Cortex of kidney (tissue), 1 donor: Measurements from ENCODE around the gene TEX53.

Experiments
- DNase-seq: peaks from one replicate; lab custom pipeline; 2025; lab: John Stamatoyannopoulos, UW

Gene TEX53

DNA sequence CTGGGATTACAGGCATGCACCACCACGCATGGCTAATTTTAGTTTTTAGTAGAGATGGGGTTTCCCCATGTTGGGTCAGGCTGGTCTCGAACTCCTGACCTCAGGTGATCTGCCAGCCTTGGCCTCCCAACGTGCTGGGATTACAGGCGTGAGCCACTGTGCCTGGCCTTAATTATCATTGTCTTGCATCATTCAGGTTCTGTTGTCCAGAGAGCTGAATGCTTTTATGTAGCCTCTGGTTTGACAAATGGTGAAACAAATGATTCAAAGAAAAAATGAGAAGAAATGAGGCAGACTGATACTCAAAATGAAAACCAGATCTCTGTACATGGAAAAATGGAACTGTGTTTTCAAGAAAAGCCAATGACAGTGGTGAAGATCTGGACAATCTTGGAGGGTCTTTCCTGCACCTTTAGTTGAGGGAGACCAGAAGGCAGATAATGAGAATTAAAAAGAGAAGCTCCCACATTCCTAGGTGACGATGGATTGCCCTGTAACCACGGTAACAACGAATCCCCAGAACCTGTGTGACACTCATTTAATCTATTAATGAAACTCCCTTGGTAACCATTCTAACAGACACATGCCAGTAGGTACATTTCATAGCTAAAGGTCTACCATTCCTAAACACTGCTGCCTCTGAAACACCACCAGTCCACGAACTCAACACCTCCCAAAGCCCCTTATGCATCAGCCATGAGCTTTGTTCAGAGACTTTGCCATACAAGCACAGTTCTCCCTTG lies 22.8 kb upstream of the TEX53 start:
- no peak for DNase-seq

DNA sequence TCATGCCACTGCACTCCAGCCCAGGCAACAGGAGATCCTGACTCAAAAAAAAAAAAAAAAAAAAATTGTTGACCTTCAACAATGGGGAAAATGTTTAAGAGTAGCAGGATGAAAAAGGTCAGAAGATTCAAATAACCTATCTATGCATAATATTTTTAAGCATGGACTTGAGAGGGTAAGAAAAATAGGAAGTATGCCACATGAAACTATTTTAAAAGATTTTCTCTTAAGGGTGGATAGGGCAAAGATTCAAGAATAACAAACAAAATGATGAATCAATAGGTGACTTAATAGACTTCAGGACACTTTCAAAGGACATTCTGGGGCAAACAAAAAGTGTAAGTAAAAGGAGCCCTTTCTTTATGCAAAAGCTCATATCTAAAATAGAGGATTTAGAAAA lies 21.2 kb upstream of the TEX53 start:
- DNase-seq = no peak

DNA sequence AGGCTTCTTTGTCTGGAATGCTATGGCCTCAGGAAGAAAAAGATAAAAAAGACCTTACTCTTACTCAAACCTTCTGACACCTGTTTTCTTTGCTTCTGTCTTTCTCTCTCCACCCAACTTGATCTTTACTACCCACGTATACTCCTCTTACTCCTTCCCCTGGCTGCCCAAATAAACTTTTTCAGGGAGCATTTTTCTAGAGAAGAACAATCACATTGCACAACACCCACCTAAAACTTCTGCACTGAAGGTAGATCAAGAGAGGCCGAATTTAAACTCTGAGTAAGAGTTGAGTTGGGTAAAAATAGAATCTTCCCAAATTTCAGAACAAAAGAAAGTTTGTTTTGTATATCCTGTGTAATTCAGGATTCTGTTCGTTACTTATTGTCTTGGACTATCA lies 20.5 kb upstream of the TEX53 start:
- DNase-seq = no peak

DNA sequence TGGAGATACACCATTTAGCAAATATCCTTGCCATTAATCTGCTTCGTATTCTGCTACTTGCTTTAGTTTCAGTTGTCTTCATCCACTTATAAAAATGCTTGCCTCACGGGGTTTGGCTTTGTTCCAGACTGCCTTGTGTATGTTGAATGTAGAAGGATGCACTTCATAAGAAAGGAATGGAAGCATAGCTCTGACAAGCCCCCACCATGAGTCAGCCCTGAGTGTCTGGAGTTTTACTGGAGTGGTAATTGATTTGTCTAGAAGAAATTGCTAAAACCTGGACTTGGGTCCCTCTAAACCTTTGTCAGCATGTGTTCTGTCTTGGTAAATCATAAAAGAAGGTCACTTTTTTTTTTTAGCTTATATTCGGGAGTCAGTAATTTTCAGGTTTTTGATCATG lies 19.8 kb upstream of the TEX53 start:
- DNase-seq = no peak

DNA sequence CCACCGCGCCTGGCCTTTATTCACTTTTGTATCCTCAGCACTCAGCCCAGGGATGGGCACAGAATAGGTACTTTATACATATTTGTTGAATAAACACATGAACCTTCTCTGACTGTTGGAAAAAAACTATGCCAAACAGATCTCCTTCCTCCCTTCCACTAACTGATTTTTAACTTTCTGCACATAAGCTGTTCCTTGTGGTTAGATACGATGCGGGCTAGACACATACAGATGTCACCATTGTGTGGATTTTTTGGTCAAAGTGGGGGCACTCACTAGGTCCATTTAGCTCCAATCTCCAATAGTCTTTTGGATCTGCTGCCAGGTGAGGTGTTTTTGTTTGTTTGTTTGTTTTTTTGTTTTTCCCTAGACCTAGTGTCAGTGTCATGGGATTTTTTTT lies 19.3 kb upstream of the TEX53 start:
- DNase-seq = no peak

DNA sequence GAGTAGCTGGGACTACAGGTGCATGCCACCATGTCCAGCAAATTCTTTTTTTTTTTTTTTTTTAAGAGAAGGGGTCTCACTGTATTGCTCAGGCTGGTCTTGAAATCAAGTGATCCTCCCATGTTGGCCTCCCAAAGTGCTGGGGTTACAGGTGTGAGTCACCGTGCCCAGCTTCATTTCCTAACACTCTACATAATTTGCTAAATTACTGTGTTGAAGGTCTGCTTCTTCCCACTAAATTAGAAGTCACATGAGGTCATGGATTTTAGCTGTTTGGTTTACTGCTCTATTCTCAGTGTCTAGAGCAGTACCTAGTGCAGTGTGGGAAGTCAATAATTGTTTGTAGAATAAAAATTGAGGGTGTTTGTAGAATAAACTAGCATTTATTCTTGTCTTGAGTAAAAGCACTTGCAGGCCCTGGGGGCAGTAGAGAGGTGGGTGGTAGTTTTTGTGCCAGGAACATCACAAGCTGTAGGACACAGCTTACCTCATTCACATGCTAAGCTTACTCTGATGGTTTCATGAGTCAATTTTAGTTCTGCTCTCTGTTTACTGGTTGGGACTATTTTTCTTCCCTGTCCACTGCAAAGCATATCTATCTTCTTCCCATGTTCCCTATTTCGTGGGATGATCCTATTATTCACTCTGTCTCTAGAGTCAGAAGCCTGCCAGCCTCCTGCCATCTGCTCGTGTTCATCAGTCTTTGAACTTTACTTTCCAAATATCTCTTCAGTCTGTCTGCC lies 17.4 kb upstream of the TEX53 start:
- DNase-seq = no peak

DNA sequence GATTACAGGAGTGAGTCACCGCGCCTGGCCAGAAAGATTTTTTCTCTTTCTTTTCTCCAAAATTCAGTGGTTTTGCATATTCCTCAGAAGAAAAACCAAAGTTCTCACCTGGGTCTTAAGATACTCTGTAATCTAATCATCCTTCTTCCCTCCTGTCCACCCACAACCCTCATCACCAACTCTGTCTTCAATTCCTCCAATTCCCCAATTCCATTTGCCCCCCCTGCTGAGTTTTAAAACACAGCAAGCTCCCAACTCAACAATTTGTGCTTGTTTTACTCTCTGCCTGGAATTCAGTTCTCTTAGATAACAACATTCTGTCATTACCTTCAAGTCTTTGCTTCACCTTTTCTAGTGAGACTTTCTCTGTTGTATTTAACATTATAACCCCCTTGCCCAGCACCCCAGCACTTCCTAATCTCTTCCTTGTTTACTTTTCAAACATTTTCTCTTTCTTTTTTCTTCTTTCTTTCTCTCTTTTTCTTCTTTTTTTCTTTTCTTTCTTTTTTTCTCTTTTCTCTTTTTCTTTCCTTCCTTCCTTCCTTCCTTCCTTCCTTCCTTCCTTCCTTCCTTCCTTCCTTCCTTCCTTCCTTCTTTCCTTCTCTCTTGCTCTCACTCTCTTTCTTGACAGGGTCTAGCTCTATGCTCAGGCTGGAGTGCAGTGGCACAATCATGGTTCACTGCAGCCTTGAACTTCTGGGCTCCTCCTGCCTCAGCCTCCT lies 16.6 kb upstream of the TEX53 start:
- no peak for DNase-seq

DNA sequence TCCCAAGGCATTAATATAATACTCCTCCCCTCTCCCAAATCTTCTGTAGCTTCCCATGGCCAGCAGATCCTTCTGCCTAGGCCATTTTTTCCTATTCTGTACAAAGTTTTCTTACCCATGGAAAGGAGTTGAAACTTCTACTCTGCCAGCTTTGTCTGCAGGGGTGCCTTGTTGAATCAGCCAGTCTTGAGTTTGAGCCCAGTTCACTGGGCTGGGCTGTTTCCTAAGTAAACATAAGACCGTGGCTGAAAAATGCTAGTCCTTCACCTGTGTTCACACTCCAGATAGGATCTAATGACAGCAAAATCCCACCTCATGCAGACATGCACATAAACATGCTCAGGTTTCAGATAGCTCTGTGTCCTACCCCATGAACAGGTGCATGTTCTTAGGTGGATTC lies 14.0 kb upstream of the TEX53 start:
- no peak for DNase-seq

DNA sequence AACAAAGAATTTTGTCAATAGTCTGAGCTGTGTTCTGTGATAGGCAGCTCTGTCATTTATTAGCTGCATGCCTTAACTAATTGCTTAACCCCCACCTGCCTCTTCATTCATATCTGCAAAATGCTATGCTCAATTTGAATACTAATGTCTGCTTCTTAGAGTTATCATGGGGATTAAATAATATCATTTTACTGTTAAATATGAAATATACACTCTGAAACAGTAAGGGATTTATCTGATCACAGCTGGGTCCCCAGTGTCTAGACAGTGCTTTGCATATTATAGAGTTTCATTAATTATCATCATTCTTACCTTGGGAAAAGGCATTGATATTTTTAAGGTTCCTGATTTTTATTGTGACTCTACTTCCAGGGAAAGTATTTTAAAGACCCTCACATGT lies 12.4 kb upstream of the TEX53 start:
- no peak for DNase-seq

DNA sequence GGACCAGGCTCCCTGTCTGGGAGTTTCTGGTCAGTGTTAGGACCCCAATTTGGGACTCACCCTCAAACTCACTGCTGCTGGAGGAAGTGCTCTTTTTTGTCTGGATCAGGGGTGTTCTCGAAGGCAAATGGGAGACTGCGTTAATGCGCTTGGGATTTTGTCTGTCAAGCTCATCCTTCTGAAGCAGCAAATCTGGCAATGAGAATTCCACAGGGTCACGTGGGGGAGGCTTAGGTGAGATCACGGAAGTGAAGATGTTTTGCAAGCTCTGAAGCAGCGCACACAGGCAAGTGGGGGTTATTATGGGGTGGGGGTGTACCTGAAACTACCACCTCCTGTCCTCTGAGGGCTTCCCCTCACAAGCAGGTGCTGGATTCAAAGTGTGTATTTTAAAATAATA lies 10.5 kb upstream of the TEX53 start:
- no peak for DNase-seq

DNA sequence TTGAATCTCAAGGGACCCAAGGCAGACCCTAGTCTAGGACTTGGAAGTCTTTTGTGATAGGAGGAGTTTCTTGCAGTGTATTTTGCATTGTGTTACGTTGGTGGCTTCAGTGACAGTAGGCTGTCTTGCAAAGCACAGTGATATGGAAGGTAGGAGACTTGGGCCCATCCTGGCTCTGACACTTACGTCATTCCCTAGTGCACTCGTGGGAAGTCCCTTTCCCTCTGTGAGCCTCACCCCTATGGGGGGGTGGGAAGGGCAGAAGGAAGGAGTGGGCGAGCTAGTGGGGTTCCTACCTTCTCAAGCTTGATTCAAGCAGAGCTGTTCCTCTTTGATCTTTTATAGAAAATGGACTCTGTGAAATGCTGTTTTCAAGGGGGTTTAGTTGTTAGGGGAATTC lies 9.2 kb upstream of the TEX53 start:
- DNase-seq = no peak

DNA sequence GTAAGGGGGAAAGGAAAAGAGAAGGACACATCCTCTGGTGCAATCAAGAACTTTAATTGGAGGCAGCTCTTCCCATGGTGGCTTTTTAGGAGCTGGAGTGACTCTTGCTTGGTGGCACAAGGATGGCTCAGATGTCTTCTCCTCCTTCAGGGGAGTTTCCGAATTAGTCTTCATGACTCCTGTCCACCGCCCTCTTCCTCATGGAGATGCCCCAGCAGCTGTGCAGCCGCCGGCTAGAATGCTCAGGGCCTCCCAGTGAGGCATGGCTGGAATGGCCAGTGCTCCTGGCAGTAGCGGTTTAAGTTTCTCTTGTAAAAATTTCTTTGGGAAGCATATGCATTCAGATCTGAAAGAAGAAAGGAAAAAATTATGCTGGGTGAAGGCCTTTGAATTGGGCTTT lies 8.8 kb upstream of the TEX53 start:
- no peak for DNase-seq

DNA sequence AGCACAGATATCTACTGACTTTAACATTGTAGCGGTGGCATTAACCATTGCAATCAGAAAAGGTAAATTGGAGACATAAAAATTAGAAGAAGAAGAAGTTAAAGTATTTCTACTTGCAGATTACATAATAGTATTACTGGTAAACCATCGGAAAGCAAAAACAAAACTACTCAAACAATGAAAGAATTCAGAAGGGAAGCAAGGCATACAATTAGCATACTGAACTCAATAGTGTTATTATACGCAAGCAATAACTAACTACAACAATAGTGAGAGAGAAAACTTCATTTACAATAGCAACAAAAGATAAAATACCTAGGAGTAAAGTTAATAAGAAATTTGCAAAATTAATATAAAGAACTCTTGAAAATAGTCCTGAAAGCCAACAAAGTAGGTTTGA lies 6.6 kb upstream of the TEX53 start:
- DNase-seq = no peak

DNA sequence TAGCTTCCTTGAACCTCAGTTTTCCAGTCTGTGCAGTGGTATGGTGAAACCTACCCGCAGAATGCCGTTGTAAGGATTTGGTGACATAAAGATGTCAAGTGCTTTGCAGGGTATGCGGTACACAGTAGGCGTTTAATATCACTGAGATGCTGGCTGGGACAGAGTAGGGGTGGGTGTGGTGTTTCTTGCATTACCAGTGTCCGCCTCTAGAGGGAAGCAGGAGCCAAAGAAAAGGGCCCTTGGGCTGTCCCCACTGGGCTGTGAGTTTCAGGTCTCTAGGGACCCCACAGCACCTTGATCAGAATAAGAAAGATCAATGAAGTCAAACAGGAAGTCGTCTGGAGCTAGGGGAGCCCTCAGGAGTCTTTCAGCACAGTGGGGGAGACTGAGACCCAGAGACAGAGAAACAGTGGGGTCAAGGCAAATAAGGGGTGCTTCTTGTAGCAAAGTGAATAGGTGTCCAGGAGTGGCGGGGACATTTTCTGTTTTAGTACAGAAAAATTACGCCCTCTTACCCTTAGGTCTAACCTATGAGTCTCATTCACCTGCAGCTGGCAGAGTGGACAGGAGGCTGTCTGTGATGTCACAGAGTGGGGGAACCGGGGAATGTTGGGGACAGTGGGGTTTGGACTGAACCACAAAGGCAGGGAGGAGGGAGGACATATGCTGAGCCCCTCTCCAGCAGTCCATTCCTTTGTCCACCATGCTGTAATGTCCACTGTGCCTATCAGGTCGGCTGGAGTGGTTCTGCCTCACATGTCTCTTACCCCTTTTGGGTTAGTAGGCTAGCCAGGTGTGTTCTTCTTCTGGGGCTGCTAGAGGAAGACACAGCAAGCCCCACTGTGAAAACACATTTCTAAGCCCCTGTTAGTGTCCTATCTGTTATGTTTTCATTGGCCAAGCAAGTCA lies 4.7 kb upstream of the TEX53 start:
- DNase-seq = no peak

DNA sequence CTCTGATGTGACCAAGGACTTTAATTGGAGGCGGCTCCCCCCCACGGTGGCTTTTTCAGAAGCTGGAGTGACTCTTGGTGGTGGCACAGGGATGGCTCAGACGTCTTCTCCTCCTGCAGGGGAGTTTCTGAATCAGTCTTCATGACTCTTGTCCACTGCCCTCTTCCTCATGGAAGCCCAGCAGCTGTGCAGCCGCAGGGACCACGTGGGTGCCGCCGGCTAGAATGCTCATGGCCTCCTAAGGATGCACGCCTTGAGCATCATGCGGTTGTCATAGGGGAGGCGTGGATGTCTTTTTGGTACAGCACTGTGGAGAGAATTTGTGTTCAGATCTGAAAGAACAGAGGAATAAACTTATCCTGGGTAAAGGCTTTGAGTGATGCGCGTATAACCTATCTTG lies 1.3 kb downstream of the TEX53 start:
- no peak for DNase-seq

DNA sequence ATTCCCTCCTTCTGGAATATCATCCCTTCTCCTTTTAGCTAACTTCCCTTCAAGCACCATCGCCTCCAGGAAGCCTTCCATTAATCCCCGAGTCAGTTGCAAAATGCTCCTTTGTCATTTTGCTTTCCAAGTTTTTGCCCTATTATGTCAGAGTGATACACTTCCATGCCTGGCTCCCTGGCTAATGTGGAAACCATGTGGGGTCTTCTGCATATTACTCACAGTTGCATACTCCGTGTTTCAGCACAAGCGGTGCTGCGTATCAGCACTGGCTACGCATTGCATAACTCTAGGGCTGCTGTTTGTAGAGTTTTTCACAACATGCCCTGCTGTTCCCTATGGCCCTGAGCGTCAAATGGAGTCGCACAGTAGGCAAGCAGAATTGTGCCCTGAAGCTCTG lies 1.9 kb downstream of the TEX53 start:
- DNase-seq = no peak

DNA sequence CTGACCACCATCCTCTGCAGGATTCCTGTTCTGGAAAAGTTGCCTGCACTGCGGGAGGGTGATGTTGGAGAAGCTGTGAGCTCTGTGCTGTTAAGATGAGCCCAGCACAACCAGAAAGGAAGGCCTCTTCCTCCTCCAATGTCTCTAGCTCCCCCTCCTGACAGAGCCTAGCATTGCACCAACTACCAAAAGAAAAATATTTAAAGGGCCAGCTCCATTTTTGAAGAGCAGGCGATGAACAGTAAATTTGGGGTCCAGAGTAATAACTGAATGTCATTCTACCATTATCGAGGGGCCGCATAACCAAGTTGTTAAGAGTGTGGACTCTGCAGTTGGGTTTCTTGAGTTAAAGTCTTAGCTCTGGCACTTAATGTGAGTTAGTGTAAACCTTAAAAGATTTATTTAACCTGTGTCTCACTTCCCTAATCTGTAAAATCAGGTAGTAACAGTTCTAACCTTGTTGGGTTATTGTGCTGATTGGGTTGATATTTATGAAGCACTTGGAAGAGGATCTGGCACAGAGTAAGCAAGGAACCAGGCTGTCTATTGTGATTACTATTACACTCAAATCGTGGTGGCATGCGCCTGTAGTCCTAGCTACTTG lies 3.9 kb downstream of the TEX53 start:
- DNase-seq = no peak

DNA sequence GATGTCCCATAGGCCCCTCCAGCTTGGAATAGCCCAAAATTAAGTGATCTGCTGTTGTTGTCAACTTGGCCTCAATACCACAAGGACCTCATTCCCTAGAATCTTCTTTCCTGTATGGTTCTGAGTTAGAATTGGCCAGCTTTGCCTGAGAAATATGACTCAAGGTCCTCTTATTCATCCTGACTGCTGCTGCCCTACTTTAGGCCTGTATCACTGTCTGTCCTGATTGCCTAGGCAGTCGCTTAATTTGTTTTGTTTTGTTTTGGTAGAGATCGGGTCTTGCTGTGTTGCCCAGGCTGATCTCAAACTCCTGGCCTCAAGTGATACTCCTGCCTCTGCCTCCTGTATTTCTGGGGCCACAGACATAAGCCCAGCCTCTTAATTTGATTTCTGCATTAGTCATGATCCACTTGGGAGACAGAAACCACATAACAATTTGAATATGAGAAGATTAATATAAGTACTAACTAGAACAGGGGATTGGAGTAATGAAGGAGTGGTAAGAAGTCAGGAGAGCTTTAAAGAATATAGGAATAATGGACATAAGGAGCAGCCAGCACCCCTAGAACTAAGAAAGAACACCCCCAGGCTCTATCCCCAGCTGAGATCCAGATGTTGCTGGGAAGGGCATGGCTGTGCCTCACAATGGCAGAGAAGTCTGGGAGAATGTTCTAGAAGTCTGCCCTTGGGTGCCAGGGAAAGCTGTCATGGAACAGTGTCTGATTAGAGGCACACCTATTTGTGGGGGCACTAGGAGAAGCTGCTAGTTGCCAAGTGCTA lies 4.6 kb downstream of the TEX53 start:
- no peak for DNase-seq

DNA sequence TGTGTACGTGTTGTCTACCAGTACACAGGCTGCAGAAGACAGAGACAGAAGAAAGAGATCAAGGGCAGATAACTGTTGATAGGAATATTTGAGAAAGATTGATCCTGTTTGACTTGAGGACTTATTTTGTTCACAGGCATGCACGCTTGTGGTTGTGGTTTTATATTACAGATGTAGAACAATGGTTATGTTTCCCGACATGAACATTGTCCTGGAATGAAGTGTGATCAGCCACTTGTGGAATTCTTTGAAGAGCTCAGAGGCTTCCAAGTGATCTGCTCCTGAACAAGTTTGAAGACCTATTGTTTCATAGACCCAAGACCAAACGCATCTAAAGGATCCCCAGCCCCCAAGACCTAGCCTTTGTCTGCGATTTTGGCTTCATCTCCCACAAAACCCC lies 13.7 kb downstream of the TEX53 start:
- no peak for DNase-seq

DNA sequence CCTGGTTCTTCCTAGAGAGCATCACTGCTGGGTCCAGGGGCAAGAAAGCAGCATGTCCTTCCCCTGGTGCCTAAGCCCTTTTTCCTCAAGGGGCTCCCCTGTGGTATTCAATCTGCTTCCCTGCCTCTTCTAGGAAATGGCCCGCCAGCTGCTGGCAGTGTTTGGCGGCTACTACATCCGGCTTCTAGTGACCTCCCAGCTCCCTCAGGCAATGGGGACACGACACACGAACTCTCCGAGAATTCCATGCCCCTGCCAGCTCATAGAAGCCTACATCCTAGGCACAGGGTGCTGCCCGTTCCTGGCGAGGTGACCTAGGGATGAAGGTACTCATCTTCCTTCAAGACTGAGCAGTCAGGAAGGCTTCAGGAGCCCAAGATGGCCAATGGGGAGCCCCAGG lies 14.6 kb downstream of the TEX53 start:
- no peak for DNase-seq

DNA sequence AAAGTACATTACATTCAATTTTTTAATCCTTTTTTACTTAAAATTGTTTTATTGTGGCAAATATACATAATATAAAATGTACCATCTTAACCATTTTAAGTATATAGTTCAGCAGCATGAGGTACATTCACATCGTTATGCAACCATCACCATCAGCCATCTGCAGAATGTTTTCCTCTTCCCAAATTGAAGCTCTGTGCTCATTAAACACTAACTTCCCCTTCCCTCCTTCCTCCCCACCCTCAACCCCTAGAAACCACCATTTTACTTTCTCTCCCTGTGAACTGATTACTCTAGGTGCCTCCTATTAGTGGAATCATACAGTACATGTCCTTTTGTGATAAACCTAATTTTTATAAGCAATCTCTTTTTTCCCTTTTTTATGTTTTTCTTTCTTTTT lies 15.6 kb downstream of the TEX53 start:
- no peak for DNase-seq
